Endothelial cell of umbilical vein (primary cell): ENCODE results near the gene METRNL. TPM values are rescaled to one million over a fixed set of nuclear protein-coding genes. Genes with fewer than 3 reads are reported as not detected.
"Not testable (repeated sequence)": the region's sequence is repeated elsewhere in the genome, so short reads cannot be mapped to it uniquely, and the experiment has no call there.

Experiments used
- BruUV-seq: library from RNA; stranded (reverse); fragments of 400-500 nt; replicated peaks from 2 replicates; lab custom pipeline; 2021; lab: Mats Ljungman, UMichigan
- CTCF ChIA-PET: fragments of 300-600, 350-600 bp; sonication (Branson Sonifier 250); formaldehyde crosslinking; loops from one replicate; lab custom pipeline; 2021; ENCODE audit warnings: antibody characterized with exemption, inconsistent platforms; lab: Charles Lee
- POLR2A ChIA-PET: fragments of 300-600, 350-600 bp; sonication (Branson Sonifier 250); formaldehyde crosslinking; loops from one replicate; lab custom pipeline; 2021; ENCODE audit warnings: antibody characterized with exemption, inconsistent platforms; lab: Charles Lee
- DNase-seq: peaks from one replicate; pipeline ENCODE4 v3.0.0-alpha.2; 2011; ENCODE audit warnings: low read depth, low spot score
- FAIRE-seq: peaks from 2 replicates; lab custom pipeline; 2011; peaks lifted over from hg19 to GRCh38; lab: Jason Lieb, UNC
- H2AFZ ChIP-seq: 2 replicates; pipeline ENCODE4 v1.6.0; 2012; ENCODE audit warnings: low read depth, low read length, control low read depth, inconsistent platforms
- H3K27ac ChIP-seq: 2 replicates; pipeline ENCODE4 v1.5.1; 2011; ENCODE audit warnings: low read depth, mild to moderate bottlenecking, control low read depth, low read length, moderate library complexity; ENCODE audit not compliant: insufficient read depth
- H3K27me3 ChIP-seq, 2 experiments: 2 replicates each; pipeline versions ENCODE4 v1.6.0 to v1.6.1; 2011; ENCODE audit warnings: low read length in 2 of 2, mixed read lengths in 1 of 2; ENCODE audit not compliant: control insufficient read depth in 2 of 2, insufficient read depth in 2 of 2
- H3K36me3 ChIP-seq, 2 experiments: 2 replicates in 1 of 2; 3 replicates in 1 of 2; pipeline ENCODE4 v1.5.1; 2011; ENCODE audit warnings: low read length in 2 of 2, mild to moderate bottlenecking in 1 of 2, moderate library complexity in 1 of 2; ENCODE audit not compliant: control insufficient read depth in 2 of 2, insufficient read depth in 2 of 2; ENCODE audit errors: extremely low read depth in 1 of 2
- H3K4me1 ChIP-seq: 3 replicates; pipeline ENCODE4 v1.5.1; 2011; ENCODE audit warnings: mild to moderate bottlenecking, low read length; ENCODE audit not compliant: control insufficient read depth, insufficient read depth; ENCODE audit errors: extremely low read depth
- H3K4me2 ChIP-seq: 2 replicates; pipeline ENCODE4 v1.6.1; 2011; ENCODE audit warnings: low read length, control low read depth, mixed read lengths; ENCODE audit not compliant: insufficient read depth
- H3K4me3 ChIP-seq, 3 experiments: fragments of 200-600 bp in 1 of 3; sonication (generic), shearing (Covaris generic) in 1 of 3; replicated peaks in 1 of 3; 2 replicates each; pipeline ENCODE4 v1.5.1; 2011 to 2016; ENCODE audit warnings: control low read depth in 3 of 3, low read length in 3 of 3, mild to moderate bottlenecking in 2 of 3, inconsistent platforms in 1 of 3, low read depth in 1 of 3, moderate library complexity in 1 of 3; ENCODE audit not compliant: insufficient read depth in 1 of 3
- H3K79me2 ChIP-seq: 2 replicates; pipeline ENCODE4 v1.6.0; 2012; ENCODE audit warnings: low read length, inconsistent platforms; ENCODE audit not compliant: control insufficient read depth, insufficient read depth
- H3K9ac ChIP-seq: replicated peaks from 2 replicates; pipeline ENCODE3; 2011; ENCODE audit warnings: low read length, control low read depth; ENCODE audit not compliant: insufficient read depth; ENCODE audit errors: extremely low read depth
- H3K9me1 ChIP-seq: replicated peaks from 3 replicates; pipeline ENCODE4 v1.6.0; 2011; ENCODE audit warnings: mild to moderate bottlenecking, low read length; ENCODE audit not compliant: control insufficient read depth, insufficient read depth; ENCODE audit errors: extremely low read depth
- H3K9me3 ChIP-seq: replicated peaks from 2 replicates; pipeline ENCODE4 v1.5.1; 2012; ENCODE audit warnings: low read length, inconsistent platforms; ENCODE audit not compliant: control insufficient read depth, insufficient read depth
- H4K20me1 ChIP-seq: replicated peaks from 2 replicates; pipeline ENCODE3; 2011; ENCODE audit warnings: mild to moderate bottlenecking, low read length; ENCODE audit not compliant: control insufficient read depth, insufficient read depth; ENCODE audit errors: extremely low read depth
- CTCF ChIP-seq, 2 donors: IDR thresholded peaks; 1 replicate in 1 of 2; 2 replicates in 1 of 2; pipeline ENCODE4 v1.5.1; 2011; ENCODE audit warnings: low read length in 2 of 2, mild to moderate bottlenecking in 2 of 2, moderate library complexity in 2 of 2, control low read depth in 1 of 2, inconsistent platforms in 1 of 2, low read depth in 1 of 2; ENCODE audit not compliant: insufficient read depth in 1 of 2; ENCODE audit errors: extremely low read depth in 1 of 2
- EZH2 ChIP-seq: IDR thresholded peaks from 2 replicates; pipeline ENCODE4 v1.6.1; 2012; ENCODE audit warnings: borderline replicate concordance, low read depth, mild to moderate bottlenecking, moderate library complexity, low read length, inconsistent platforms; ENCODE audit not compliant: severe bottlenecking
- FOS ChIP-seq: IDR thresholded peaks from 2 replicates; pipeline ENCODE4 v1.6.1; 2011; ENCODE audit warnings: mild to moderate bottlenecking, low read length, moderate library complexity, borderline replicate concordance; ENCODE audit not compliant: insufficient read depth
- GATA2 ChIP-seq: IDR thresholded peaks from 2 replicates; pipeline ENCODE4 v1.7.0; 2011; ENCODE audit warnings: low read depth, mild to moderate bottlenecking, moderate library complexity, mixed read lengths, low read length; ENCODE audit not compliant: insufficient read length, insufficient read depth
- JUN ChIP-seq: IDR thresholded peaks from 2 replicates; pipeline ENCODE4 v1.6.1; 2011; ENCODE audit warnings: borderline replicate concordance, low read depth; ENCODE audit not compliant: insufficient read length, insufficient read depth
- MAX ChIP-seq: IDR thresholded peaks from 2 replicates; pipeline ENCODE4 v1.6.1; 2011; ENCODE audit not compliant: insufficient read depth, insufficient read length
- MYC ChIP-seq: IDR thresholded peaks from one replicate; pipeline ENCODE4 v1.6.1; 2011; ENCODE audit warnings: mild to moderate bottlenecking, low read depth, low read length
- POLR2A ChIP-seq: IDR thresholded peaks from 2 replicates; pipeline ENCODE4 v1.6.1; 2012; ENCODE audit warnings: low read depth, mild to moderate bottlenecking, control low read depth, low read length
- POLR2AphosphoS5 ChIP-seq: IDR thresholded peaks from 2 replicates; pipeline ENCODE4 v1.6.1; 2012; ENCODE audit warnings: low read depth, mild to moderate bottlenecking, control low read depth, low read length, moderate library complexity; ENCODE audit not compliant: insufficient read depth
- dilution Hi-C: fragments of 300-500 bp; cut with MboI; formaldehyde crosslinking; loops from one replicate; pipeline ENCODE4 v1.15.0; 2019; ENCODE audit warnings: low sequenced_read_pairs; ENCODE audit not compliant: extremely low pct_ligation_motif_present
- intact Hi-C: fragments of 100-400 bp; cut with micrococcal nuclease; formaldehyde crosslinking; loops from one replicate; pipeline ENCODE4 v1.10.0; 2022
- polyA plus RNA-seq, 4 experiments: library from polyadenylated mRNA; depleted of rRNA in 3 of 4; stranded (reverse) in 3 of 4; unstranded in 1 of 4; fragments of >200 nt; gene quantifications; 2 replicates each; pipeline versions ENCODE4 v1.2.1 to v1.2.3, GENCODE V29; 2011 to 2012; ENCODE audit warnings: missing spikeins in 1 of 4
- total RNA-seq: library from RNA; stranded (reverse); gene quantifications from 2 replicates; pipeline ENCODE4 v1.2.3, GENCODE V29; 2021

METRNL gene
- total and polyA plus RNA-seq, 2 donors (not counting 3 experiments of a cell fraction or from before 2014, with no cell fraction given) = 29.5 to 54.4 TPM

GRCh38 chr17:83138820-83139219, 59.4 kb downstream of the METRNL start:
- dilution Hi-C loops = no loop called here

GRCh38 chr17:83139541-83140248, 60.3 kb downstream of the METRNL start:
- CTCF ChIA-PET = interaction anchor here (1.0 to 1.6 kb wide), 3 partner anchors 20 to 35 kb away, joined by 3 to 6 read pairs (median 3); no protein-coding TSS in a partner anchor
- POLR2A ChIA-PET, H4K20me1 ChIP-seq, FAIRE-seq, H2AFZ ChIP-seq, H3K79me2 ChIP-seq, H3K9ac ChIP-seq, intact Hi-C loops, dilution Hi-C loops, H3K27ac ChIP-seq, H3K4me3 ChIP-seq, DNase-seq, H3K9me1 ChIP-seq, H3K36me3 ChIP-seq, H3K9me3 ChIP-seq, H3K4me1 ChIP-seq, BruUV-seq, H3K4me2 ChIP-seq: not testable (repeated sequence)
- H3K27me3 ChIP-seq = peaks cover 5 to 17% of the 10 kb centered on the region in 2 experiments

More at GRCh38 chr17:83138820-83139219, 59.4 kb downstream of the METRNL start:
- no peaks in the 10 kb centered on the region for H3K9me3 ChIP-seq
- no peak for FAIRE-seq
- no peaks in the 10 kb centered on the region for H3K9me1 ChIP-seq
- H3K27me3 ChIP-seq = peaks cover 3 to 13% of the 10 kb centered on the region in 2 experiments
- H3K4me1 ChIP-seq = no peaks in the 10 kb centered on the region
- no peaks in the 10 kb centered on the region for H3K79me2 ChIP-seq
- intact Hi-C loops = no loop called here
- H3K27ac ChIP-seq = no peak overlapping the region
- H3K36me3 ChIP-seq = no peaks in the 10 kb centered on the region
- DNase-seq = no peak
- H4K20me1 ChIP-seq = no peaks in the 10 kb centered on the region
- no peak overlapping the region for H2AFZ ChIP-seq
- ChIA-PET POLR2A (no interaction called here), CTCF (interaction anchor here (0.6 to 1.6 kb wide), 4 partner anchors 21 to 425 kb away, joined by 3 to 6 read pairs (median 3); no protein-coding TSS in a partner anchor)
- H3K4me2 ChIP-seq = no peak overlapping the region
- no TSS peak for BruUV-seq
- H3K9ac ChIP-seq = no peak overlapping the region
- TF ChIP-seq MYC (no peak), JUN (no peak), GATA2 (no peak), POLR2A (no peak), POLR2AphosphoS5 (no peak), FOS (no peak), EZH2 (no peak), MAX (no peak), CTCF (IDR thresholded peaks at IDR 0.05; ENCODE audit: extremely low read depth in 1 of 2, insufficient read depth in 1 of 2, low read depth in 1 of 2, low read length in 2 of 2) (no peak)
- H3K4me3 ChIP-seq = no peak overlapping the region
